Right kidney (tissue), 1 donor: ENCODE data around the gene LIMK2.
"Not testable (repeated sequence)": the region's sequence is repeated elsewhere in the genome, so short reads cannot be mapped to it uniquely, and the experiment has no call there.

Source experiments
- DNase-seq: peaks from one replicate; pipeline ENCODE4 v3.0.0-alpha.2; 2016

LIMK2 gene

DNA sequence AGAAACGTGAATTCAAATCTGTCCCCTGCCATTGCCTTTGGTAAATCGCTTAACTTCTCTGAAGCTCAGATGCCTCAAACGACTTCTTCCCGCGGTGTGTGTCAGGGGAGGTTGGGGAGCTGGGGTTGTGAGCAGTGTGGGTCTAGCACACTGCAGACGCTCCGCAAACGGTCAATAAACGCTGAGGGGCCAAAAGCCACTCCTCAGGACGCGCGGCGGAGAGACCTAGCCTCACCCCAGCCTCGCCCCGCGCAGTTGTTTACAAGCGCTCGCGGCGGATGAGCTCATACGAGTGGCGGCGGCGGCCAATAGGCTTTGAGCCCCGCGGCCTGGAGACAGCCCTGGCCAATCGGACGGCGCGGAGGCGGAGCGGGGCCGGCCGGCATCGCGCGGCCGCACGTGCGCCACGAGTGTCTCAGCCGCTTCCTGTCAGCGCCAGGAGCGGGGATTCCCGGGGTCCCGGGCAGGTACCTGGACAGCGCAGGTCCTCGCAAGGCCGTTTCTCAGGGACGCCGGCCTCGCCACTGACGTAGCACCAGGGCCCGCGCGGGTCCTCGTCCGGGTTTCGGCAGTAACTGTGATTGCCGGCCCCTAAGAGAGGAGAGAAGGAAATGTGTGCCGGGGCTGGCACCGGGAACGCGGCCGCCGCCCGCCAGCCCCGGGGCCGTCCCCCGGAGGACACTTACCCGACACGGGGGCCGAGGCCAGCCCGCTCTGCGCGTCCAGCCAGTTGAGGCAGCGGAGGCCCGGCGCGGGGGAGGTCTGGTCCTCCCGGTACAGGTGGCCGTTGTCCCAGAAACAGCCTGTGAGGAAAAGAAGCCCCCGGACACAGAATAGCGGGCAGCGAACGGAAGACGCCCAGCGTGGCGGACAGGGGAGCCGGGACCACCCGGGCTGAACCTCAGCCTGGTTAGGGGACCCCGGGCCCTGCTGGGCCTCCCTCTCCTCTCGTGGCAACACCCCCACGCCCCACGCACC lies 78.7 kb downstream of the LIMK2 start:
- DNase-seq, result peak; percentile 89

DNA sequence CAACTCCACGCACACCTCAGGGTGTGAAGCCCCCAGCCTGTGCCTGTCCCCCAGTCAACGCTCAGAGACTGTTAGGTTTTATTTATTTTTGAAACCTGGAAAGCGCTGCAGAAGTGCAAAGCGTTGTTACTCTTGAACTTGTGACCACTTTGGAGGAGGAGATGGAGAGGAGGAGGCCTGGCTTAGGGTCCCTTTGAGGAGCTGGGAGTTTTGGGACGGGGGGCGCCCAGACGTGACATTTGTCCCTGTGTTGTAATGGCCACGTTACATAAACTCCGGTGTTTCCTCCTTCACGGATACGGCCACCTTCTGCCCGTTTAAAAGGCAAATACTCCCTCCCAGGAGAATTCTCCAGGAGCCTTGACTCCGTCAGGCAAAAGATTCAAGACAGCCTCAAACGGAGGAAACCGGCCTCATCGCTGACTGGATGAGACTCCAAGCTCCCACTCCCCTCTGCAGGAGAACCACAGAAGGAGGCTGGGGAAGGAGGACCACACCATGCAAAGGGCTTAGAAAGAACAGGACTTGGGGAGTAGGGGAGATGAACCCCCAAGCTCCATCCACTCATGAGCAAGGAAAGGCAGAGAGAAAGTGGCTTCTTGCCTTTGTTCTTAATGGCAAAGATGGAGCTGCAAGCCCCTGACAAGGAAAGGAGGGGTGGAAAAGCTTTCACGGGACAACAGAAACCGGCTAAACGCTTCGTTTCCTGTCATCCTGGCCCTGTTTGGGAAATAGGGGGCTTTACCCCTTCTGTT lies 79.6 kb downstream of the LIMK2 start:
- peak; percentile 57 for DNase-seq

DNA sequence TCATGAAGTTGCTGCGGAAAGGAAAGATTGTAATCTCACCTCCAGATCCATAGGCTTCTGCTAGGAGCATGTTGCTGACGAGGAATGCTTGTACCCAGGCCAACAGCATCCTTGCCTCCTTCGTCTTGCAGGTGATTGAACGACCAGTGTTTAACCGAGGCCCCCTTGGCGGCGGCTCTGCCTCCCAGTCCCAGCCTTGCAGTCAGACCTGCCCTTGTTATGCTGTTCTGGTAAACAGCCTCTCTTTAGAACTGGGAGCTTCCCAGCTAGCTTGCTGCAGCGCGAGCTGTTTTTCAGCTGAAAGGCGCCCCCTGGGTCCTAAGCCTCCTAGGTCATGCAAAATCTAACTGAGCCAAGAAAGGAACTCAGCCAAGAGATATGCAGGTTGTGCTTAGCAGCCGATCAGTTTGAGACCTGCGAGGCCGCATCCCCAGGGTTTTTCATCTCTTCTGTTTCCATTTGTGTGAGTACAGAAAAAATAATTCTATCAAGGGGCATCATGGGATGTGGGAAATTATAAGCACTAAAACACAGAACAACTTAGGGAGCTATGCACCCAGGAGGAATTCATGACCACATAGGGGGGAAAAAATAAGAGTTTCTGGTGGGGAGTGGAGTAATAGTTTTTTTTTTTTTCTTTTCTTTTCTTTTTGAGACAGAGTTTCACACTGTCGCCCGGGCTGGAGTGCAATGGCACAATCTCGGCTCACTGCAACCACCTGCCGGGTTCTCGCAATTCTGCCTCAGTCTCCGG lies 80.3 kb downstream of the LIMK2 start, which contains the start of gene PIK3IP1:
Gene PIK3IP1, minus strand, starts transcription at position 253 of the 754 bp plus-strand sequence. Its CDS starts 144 bp downstream, at position 109.
- peak; percentile 71 for DNase-seq

DNA sequence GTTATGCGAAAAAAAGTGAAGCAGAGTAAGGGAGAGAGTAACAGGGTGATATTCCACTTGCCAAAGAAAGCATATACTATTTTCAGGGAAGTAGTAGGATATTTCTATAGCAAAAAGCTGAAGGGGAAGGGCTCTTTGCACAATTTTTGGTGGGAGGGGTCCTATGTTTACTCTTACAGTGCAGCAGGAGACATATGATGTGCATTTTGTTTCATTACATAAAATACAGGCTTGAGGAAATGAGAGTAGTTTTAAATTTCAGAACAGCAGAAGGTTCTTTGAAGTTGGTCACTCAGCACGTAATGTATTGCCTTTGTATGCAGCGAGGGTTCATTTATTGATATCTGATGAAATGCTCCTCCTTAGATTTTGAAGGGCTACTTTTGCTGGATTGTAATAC lies 83.3 kb downstream of the LIMK2 start:
- no peak for DNase-seq

DNA sequence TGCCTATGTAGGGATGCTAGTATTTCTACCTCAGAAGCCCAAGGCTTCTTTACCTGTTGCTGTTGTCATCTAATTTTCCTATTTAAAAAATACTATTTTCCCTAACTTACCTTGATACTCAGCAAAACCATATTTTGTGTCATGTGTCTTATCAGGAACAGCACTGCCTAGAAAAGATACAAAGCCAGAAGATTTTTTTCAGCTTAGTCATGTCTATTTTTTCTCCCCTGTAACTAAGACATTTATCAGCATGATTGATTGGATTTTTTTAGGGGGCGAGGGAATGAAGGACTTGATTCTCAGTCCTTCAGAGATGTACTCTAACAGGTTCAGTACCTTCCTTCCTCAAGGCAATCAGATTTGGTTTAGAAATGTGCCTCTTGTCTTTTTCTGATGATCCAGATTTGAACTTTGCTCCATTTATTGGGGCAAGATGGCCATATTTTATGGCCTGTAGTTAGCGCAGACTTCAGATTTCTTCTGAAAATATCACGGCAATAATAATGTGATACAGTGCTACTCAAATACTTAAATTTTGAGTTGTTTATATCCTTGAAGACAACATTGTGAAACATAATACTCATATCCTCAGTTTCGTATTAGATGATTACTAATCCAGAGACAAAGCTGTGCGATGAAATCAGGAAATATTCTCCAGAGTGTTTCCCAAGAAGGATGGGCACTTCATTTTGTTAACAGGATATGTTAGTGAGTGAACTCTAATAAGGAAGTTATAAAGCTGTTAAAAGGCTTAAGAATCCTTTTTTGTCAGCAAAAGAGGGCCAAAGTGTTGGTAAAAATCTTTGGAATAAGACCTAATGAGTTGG lies 83.9 kb downstream of the LIMK2 start:
- no peak for DNase-seq

DNA sequence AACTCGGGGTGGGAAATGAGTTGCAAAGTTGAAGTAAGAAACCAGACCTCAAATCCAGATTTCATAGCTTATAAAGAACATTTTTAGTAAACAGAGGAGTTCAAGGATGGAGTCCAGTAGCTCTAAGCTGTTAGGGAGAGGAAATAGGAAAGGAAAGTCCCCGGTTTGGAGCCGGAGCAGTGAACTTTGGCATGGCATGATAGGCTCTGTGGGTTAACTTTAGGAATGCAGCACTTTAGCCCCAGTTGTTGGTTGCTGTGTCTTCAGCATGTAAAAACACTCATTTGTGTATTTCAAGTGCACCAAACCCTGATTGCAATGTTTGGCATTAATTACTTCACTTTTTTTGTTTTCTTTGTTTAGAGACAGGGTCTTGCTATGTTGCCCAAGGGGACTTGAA lies 88.8 kb downstream of the LIMK2 start:
- no peak for DNase-seq

DNA sequence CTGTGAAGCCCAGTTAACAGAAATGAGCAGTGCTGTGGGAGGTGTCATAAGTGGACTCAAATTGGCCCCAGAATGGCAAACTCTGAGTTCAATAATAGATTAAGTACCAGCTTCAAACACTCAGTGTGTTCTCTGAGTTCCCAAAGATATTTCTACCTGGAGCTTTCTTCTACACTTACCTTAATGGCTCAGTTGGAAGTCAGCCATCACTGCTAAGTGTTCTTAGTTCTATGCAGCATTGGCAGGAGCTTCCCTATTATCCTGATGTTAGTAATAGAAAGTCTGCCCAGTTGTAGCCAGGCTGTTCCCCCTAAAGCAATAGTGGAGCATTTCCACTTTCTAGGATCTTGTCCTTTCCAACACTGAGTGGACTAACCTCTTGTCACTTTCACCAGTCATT lies 89.9 kb downstream of the LIMK2 start:
- DNase-seq, result no peak

DNA sequence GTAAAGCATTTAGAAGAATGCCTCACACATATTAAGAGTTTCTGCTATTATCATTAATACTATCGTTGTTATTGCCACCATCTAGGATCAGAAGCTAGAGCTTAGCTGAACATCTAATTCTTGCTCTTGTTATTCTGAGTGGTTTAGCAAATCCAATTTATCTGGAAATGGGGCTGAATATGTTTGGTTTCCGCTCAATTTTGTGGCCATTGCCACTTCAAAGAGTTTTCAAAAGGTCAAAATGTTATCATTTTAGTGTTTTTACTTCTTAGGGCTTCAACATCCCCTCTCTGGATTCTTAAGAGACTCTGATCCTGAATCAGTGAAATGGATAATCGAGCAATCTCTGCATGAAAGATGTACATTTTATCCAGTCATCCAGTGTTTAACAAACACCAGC lies 90.4 kb downstream of the LIMK2 start:
- no peak for DNase-seq

DNA sequence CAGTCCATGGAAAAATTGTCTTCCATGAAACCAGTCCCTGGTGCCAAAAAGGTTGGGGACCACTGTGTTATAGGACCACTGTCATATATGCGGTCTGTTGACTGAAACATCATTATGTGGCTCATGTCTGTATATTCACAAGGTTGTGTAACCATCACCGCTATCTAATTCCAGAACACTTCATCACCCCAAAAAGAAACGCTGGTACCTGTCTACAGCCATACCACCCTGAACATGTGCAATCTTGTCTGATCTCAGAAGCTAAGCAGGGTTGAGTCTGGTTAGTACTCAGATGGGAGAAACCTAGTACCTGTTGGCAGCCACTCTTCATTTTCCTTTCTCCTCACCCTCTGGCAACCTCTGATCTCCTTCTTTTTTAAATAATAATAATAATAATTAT lies 93.1 kb downstream of the LIMK2 start:
- no peak for DNase-seq

DNA sequence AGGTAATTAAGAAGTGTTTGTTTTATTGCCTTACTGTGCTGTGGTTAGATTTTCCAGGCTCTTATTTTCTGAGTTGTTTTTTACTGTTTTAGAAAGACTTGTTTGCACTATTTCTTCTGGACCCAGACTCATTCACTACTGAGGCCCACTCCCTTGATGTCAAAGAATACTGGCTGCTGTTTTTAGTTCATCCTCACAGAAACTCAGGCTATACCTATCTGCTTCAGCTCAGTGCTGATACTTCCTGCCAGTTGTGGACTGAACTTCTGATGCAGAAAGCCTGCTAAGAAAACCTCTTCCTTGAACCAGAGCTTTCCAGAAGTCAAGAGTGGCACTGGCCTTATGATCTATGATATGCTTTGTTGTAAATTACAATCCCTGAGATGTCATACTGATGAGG lies 96.1 kb downstream of the LIMK2 start:
- DNase-seq, result no peak

DNA sequence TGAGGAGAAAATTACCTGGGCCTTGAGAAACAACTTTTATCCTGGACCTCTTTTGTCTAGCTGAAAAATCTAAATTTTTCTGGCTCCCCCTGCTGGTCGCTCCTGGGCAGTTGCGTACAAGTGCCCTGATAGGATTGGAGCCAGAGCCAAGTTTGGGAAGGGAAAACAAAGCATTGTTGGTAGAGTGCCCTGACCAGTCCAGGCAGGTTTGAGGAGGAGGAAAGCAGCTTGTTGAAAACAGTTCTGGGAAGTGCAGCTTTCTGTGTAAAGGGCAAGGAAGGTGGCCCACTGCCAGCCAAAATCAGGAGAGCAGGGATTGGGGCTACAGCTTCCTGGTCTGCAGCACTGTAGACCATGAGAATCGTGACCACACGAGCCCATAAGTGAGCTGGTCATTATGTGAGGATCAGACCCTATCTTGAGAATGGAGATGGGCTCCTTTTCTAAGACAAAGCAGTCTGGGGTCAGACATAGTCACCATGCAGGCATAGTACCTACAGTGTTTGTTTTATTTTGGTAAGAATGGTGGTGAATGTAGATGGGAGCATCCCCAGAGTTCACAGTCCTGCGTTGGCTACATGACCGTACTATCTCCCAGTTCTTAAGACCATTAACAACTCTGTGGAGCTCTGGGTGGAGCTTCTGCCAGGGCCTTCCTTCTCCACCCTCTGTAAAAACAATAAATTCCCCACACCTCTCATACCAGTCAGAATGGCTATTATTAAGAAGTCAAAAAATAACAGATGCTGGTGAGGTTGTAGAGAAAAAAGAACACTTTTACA lies 101.5 kb downstream of the LIMK2 start:
- peak; percentile 39 for DNase-seq

DNA sequence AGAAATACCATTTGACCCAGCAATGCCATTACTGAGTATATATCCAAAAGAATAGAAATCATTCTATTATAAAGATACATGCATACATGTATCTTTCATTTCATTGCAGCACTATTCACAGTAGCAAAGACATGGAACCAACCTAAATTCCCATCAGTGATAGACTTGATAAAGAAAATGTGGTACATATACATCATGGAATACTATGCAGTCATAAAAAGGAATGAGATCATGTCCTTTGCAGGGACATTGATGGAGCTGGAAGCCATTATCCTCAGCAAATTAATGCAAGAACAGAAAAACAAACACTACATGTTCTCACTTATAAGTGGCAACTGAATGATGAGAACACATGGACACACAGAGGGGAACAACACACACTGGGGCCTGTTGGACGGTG lies 102.1 kb downstream of the LIMK2 start:
- not testable (repeated sequence) for DNase-seq

DNA sequence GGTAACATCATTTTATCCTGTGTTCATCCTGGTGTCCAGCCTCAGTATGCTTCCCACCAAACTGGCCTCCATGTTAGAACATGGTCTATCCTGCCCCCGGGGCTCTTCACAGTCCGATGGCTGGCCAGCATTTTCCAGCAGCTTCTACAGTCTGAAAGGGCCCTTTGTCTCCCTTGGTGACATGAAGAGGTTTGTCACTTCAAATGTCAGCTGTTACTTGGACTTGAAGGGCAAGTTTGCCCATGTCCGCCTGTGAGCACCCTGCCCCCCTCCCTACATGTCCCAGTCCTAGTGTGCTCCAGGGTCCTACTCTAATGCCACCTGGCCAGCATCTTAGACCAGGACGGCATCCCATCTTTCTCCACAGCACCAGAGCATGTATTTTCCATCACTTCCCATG lies 109.3 kb downstream of the LIMK2 start:
- no peak for DNase-seq

DNA sequence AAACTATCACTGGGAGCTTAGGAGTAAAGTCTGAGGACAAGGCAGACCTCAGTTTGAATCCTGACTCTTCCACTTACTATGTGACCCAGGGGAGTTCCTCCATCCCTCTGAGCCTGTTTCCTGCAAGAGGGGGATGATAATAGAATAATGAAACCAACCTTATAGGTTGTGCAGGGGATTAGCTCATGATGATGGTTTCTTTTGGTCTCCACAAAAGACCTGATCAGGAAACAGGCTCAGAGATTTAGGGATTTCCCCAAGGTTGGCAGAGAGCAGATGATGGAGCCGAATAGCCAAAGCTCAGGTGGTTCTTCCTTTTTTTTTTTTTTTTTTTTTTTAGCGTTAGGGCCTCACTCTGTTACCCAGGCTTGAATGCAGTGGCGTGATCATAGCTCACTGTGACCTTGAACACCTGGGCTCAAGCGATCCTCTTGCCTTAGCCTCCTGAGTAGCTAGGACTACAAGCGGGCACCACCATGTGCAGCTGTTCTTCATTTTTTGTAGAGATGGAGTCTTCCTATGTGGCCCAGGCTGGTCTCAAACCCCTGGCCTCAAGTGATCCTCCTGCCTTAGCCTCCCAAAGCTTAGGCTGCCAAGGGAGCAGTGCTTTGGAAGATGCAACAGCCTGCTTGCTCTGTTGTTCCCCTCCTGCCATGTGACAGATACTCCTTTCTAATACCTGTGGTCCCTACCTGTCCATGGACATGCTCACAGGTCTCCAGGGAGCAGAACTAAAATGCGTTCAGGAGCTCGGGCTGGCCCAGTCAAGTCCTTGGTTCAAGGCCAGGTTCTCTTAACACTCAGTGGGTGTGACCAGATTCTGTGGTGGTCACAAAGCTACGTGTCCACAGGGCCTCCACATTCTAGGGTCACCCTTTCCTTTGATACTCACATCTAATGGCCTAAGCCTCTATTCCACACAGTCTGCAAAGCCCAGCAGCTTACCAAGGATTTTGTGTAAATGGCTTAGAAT lies 111.8 kb downstream of the LIMK2 start:
- no peak for DNase-seq

DNA sequence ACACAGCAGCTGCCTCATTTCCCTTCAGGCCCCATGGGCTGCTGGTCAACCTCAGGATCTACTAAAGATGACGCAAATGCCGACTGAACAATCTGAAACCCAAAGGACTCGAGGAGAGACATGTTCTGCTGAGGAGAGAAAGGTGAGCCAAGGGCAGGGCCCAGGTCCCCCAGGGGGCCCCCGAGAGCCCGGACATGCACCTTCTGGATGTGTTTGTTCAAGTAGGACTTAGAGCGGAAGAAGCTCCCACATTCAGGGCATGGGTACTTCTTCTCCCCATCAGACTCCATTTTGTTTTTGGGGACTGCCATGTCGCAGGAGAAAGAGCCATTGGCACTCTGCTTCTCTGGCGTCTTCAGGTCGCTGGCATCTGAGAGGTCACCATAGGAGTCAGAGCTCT lies 114.8 kb downstream of the LIMK2 start:
- DNase-seq, result no peak

DNA sequence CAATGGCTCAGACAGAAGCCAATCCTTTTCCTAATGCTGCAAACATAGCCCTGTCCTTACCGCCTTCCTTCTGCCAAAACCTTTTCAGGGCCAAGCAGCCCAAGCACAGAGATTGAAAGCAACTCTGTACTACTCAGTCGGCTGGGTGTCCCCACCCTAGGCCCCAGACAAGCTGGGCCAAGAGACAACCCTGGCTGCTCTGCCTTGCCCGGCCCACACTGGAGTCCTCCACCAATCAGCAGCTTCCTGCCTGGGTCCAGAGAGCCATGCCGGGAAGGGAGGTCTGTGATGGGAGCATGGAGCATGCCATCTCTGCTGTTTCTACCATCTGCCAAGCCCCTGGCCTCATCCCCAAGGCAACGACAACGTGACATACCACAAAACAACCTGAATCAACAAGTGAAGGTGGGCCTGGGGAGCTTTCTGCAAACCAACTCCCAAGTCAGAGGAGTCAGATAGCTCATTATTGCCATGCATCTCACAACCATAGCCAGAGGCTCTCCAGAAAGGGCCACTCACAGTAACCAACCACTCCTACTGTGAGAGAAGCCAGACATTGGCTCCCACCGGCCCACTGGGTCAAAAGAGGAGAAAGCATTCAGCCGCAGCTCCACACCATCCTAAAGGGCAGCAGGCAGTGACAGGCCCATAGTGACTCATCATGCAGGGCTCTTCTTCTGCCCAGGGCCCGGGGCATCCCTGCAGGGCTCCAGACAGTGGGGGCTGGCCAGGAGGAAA lies 115.9 kb downstream of the LIMK2 start:
- DNase-seq, result no peak

DNA sequence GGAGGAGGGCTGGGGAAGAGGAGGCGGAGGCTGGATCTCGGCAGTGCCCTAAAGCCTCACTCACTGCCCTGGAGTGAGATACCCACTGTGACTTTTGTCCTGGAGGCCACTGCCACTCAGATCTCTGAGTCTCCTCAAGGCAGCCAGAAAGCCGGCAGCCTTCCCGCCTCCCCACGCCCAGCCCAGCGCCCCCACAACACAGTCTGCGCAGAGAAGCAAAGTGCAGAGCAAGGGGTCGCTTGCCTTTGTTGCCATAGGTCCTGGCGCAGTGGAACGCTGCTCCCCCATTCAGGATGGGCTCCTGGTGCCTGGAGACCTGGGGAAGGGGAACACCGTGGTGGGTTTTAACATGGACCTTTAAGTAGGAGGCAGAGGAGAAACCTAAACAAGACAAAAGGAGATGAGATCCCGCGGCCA lies 116.5 kb downstream of the LIMK2 start:
- no peak for DNase-seq

DNA sequence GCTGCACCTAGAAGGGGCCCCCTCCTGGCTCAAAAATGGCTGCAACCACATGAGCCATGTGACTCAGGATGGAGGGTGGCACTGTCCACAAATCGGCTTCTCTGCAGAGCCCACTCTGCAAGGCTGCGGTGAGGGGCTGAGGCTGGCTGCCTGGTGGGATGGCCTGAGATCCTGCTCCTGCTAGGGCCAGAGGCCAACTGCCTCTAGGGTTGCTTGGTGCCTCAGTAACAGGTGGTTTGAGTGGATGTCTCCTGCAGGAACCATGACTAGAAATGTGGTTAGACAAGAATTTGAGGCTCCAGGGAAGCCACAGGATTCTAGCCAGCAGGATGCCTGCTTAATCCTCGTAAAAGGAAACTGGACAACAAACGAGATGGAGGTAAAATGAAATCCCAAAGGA lies 116.9 kb downstream of the LIMK2 start:
- no peak for DNase-seq
